OCI-LY3 (cell line): ENCODE measurements around the gene VCAM1.

Experiments
- H2AFZ ChIP-seq: fragments of 200-600, 300-600 bp; shearing (Covaris generic); 2 replicates; pipeline ENCODE4 v1.6.0; 2014; ENCODE audit warnings: antibody characterized with exemption, low read depth, low read length
- H3K27ac ChIP-seq: fragments of 200-600, 300-600 bp; sonication (generic); 2 replicates; pipeline ENCODE4 v1.5.1; 2014; ENCODE audit warnings: mild to moderate bottlenecking, low read length, moderate library complexity, mixed read lengths
- H3K27me3 ChIP-seq: fragments of 200-600, 300-600 bp; sonication (generic); 2 replicates; pipeline ENCODE4 v1.6.1; 2014; ENCODE audit warnings: low read depth, low read length, mixed read lengths
- H3K36me3 ChIP-seq: fragments of 200-600, 300-600 bp; sonication (generic); replicated peaks from 2 replicates; pipeline ENCODE3; 2014; ENCODE audit warnings: low read depth, low read length, mixed read lengths
- H3K4me1 ChIP-seq: fragments of 300-600, 200-600 bp; sonication (generic); 2 replicates; pipeline ENCODE4 v1.6.1; 2014; ENCODE audit warnings: low read length, mixed read lengths
- H3K4me2 ChIP-seq: fragments of 200-600, 300-600 bp; sonication (generic); 2 replicates; pipeline ENCODE4 v1.6.1; 2014; ENCODE audit warnings: low read length, mixed read lengths
- H3K4me3 ChIP-seq: fragments of 300-600, 200-600 bp; sonication (generic); 2 replicates; pipeline ENCODE4 v1.5.1; 2014; ENCODE audit warnings: antibody characterized with exemption, mild to moderate bottlenecking, low read length, moderate library complexity
- H3K79me2 ChIP-seq: fragments of 300-600, 200-600 bp; shearing (Covaris generic); 2 replicates; pipeline ENCODE4 v1.6.1; 2014; ENCODE audit warnings: mild to moderate bottlenecking, low read length, mixed read lengths
- H3K9ac ChIP-seq: fragments of 300-600, 200-600 bp; shearing (Covaris generic); 2 replicates; pipeline ENCODE4 v1.6.0; 2014; ENCODE audit warnings: mild to moderate bottlenecking, low read length, moderate library complexity
- H3K9me3 ChIP-seq: fragments of 200-600, 300-600 bp; shearing (Covaris generic); 2 replicates; pipeline ENCODE4 v1.6.1; 2014; ENCODE audit warnings: low read length, mixed read lengths; ENCODE audit not compliant: insufficient read depth
- H4K20me1 ChIP-seq: fragments of 200-600, 300-600 bp; sonication (generic); 2 replicates; pipeline ENCODE4 v1.6.1; 2016; ENCODE audit warnings: low read length, mixed read lengths; ENCODE audit not compliant: insufficient read depth
- CTCF ChIP-seq: fragments of 200-600, 300-600 bp; sonication (generic); IDR thresholded peaks from 2 replicates; pipeline ENCODE4 v1.5.1; 2014; ENCODE audit warnings: antibody characterized with exemption, low read length, low read depth
- EZH2phosphoT487 ChIP-seq: fragments of 200-600 bp; shearing (Covaris generic); IDR thresholded peaks from 2 replicates; pipeline ENCODE4 v1.6.1; 2018; ENCODE audit warnings: antibody characterized with exemption, mixed run types, low read depth

VCAM1 gene

GRCh38 chr1:100785470-100786052 lies 66.0 kb downstream of the VCAM1 start:
- Histone ChIP-seq H3K4me3 (no peak overlapping the region), H3K4me2 (no peak overlapping the region), H3K27ac (no peak overlapping the region)

GRCh38 chr1:100786870-100787269 lies 67.3 kb downstream of the VCAM1 start:
- no peak overlapping the region for H3K4me2 ChIP-seq
- peaks cover 12% of the 10 kb centered on the region for H3K4me1 ChIP-seq
- no peaks in the 10 kb centered on the region for H3K9me3 ChIP-seq
- H3K79me2 ChIP-seq = no peaks in the 10 kb centered on the region
- no peak overlapping the region for H2AFZ ChIP-seq
- H3K4me3 ChIP-seq = no peak overlapping the region
- H3K27ac ChIP-seq = no peak overlapping the region
- no peak overlapping the region for H3K9ac ChIP-seq
- no peak for TF ChIP-seq CTCF
- TF ChIP-seq EZH2phosphoT487 = no peak
- no peaks in the 10 kb centered on the region for H3K27me3 ChIP-seq
- H3K36me3 ChIP-seq = no peaks in the 10 kb centered on the region
- H4K20me1 ChIP-seq = no peaks in the 10 kb centered on the region

More at GRCh38 chr1:100785470-100786052, 66.0 kb downstream of the VCAM1 start:
- Histone ChIP-seq H3K27me3 (no peaks in the 10 kb centered on the region), H3K79me2 (no peaks in the 10 kb centered on the region), H3K4me1 (peaks cover 12% of the 10 kb centered on the region), H3K9me3 (no peaks in the 10 kb centered on the region), H2AFZ (no peak overlapping the region), H4K20me1 (no peaks in the 10 kb centered on the region), H3K36me3 (no peaks in the 10 kb centered on the region), H3K9ac (no peak overlapping the region)
- TF ChIP-seq EZH2phosphoT487 (no peak), CTCF (no peak)
